DMS53 (cell line): ENCODE measurements around the gene EBF4.
"Not testable (repeated sequence)": the region's sequence is repeated elsewhere in the genome, so short reads cannot be mapped to it uniquely, and the experiment has no call there.

Experiments used
- DNase-seq: peaks from one replicate; lab custom pipeline; 2025; lab: John Stamatoyannopoulos, UW

EBF4 gene

GRCh38 chr20:2757969-2758368, 65.4 kb downstream of the EBF4 start:
- no peak for DNase-seq

DNA sequence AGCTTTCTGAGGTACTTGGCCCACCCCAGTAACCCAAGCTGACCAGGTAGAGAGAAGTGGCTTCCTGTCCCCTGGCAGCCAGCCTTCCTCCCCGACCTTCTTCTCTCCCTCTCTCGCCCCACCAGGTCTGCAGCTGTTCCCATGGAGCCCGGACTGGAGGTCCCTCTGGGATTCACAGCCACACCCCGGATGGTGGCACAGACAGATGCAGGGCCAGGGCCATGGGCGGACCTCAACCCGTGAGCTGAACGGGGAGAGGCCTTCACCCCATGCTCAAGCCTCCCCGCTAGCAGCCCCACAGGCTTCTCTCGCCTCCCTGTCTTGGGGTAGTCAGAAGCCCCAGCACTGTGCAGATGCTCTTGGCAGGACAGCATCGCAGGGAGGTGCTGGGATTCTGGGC, 66.6 kb downstream of the EBF4 start:
- no peak for DNase-seq

GRCh38 chr20:2759603-2760296, 67.2 kb downstream of the EBF4 start:
- DNase-seq, result no peak

DNA sequence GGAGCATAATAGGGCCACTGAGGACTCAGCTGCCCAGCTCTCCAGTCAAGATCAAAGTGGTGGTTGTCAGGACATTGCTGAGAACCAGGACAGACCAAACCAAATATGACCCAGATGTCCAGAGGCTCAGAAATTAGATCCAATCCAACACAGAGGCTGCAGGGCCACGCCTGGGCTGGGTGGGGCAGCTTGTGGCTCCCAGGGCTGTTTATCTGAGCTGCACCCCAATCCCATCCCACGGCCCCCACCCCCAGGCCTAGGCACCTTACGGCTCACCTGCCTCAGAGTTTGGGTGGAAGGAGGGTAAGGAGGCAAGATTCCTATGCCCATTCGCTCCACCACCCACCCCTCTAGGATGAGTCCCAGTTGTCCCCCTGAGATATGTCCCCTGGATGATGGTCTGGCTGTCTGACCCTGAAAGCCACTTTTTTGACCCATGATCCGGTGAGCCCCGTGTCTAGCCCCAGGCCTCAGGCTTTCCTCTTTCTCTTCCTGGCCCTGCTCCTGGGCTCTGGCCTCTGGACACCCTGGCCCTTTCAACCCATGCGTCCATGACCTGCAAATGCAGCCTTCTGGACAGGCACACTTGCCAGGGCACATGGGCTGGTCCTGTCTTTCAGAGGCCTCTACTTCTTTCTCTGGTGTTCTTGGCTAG, 67.8 kb downstream of the EBF4 start:
- no peak for DNase-seq

DNA sequence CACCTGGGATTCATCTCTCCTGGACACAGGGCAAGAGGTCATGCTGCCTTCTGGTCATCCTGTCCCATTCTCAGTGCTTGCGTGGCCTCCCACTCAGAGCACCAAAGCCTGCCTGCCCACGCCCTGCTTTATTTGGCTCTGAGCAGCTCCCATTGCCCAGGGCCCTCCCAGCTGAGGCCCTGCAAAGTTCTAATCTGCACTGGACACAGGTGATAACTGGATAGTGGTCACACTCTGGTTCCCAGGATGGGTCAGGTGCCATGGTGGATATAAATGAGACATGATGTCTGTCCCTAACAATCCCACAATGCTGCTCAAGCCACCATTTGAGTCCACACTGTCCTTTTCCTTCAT, 68.3 kb downstream of the EBF4 start:
- DNase-seq, result no peak

GRCh38 chr20:2761885-2762284, 69.3 kb downstream of the EBF4 start:
- no peak for DNase-seq

DNA sequence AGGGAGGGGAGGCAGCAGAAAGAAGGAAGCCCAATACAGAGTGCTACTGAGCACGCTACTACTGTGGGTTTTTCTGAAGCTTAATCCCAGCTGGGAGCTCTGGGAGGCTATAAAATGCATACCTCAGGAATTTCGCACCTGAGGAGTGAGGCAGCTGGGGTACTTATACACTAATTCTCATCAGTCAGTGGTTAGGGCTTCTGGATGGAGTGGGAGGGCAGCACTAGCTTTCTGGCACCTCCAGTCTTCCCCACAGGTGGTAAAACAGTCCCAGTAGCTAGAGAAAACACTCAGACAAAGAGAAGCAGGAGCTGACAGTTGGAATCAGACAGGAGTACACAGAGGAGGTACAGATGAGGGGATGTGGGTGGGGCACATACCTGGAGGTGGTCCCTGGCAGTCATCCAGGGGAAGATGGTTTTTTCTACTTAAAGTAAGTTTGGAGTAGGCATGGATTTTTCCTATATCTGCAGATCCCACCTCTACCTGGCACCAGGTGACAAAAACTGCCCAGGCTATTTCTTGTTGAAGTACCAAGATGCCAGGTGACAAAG, 70.1 kb downstream of the EBF4 start:
- no peak for DNase-seq

GRCh38 chr20:2763186-2763585, 70.6 kb downstream of the EBF4 start:
- no peak for DNase-seq

DNA sequence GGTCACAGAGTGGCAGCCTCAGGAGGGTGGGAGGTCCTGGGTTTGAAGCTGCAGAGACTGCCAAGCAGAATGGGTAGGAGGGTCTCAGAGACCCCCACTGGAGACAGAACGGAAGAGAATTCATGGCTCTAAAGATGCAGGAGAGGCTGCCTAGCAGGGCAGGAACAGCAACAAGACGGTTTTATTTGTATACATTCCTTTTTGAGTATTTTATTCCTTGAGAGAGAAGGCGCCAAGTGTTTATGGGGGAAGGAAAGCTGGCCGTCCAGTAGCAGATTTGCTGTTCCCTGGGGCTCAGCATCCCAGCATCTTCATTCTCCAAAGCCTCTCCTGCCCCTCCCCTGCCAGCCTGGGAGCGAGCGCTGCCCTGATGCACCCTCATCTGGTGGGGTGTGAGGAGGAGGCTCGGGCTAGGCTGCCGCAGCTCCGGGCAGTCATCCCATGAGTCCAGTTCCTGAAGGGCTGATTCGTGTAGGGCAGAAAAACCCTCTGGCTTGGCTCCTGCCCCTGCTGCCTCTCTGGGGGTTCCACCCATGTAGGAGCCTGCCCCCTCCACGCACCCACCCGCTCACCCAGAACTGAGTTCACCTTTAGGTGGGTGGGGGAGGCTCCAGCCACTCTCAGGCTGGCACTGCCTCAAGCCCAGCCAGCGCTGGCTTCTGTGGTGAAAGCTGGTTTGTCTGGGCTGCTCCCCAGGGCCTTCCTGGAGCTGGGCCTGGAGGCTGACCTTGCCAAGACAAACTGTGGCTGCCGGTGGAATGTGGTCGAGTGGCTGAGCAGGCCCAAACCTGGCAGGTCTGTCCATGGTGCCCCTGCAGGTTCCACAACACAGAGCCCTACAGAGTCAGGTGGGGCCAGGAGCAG, 75.4 kb downstream of the EBF4 start:
- no peak for DNase-seq

DNA sequence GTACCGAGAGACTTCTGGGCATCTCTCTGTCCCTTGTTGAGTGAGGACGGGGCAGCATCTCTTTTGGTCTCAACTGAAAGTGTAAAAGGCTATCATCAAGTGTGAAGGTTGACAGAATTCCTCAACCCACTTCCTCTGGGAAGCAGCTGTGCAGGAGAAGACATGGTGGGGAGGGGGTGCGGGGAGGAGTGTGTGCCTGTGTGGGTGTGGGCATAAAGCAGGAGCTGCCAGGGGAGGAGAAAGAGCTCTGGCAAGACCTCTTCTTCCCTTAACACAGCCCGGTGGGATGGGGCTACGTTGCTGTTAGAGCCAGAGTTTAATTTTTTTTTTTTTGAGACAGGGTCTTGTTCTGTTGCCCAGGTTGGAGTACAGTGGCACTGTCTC, 76.0 kb downstream of the EBF4 start:
- no peak for DNase-seq

DNA sequence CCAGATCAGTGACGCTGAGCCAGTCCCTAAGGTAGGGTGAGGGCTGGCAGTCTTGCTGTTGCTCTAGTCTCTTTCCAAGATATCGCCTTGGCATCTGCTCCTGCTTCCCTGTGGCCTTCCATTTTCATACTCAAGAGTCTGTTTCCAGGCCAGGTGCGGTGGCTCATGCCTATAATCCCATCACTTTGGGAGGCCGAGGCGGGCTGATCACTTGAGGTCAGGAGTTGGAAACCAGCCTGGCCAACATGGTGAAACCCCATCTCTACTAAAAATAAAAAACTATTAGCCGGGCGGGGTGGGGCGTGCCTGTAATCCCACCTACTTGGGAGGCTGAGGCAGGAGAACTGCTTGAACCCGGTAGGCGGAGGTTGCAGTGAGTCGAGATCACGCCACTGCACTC, 77.5 kb downstream of the EBF4 start:
- not testable (repeated sequence) for DNase-seq

GRCh38 chr20:2771631-2772080, 79.1 kb downstream of the EBF4 start:
- no peak for DNase-seq

DNA sequence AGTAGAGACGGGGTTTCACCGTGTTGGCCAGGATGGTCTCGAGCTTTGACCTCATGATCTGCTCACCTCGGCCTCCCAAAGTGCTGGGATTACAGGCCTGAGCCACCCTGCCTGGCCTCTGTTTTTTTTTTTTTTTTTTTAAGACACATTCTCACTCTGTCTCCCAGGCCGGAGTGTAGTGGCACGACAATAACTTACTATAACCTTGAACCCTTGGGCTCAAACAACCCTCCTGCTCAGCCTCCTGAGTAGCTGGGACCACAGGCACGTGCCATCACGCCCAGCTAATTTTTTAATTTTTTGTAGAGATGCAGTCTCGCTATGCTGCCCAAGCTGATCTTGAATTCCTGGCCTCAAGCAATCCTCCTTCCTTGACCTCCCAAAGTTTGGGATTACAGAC, 81.2 kb downstream of the EBF4 start:
- no peak for DNase-seq

DNA sequence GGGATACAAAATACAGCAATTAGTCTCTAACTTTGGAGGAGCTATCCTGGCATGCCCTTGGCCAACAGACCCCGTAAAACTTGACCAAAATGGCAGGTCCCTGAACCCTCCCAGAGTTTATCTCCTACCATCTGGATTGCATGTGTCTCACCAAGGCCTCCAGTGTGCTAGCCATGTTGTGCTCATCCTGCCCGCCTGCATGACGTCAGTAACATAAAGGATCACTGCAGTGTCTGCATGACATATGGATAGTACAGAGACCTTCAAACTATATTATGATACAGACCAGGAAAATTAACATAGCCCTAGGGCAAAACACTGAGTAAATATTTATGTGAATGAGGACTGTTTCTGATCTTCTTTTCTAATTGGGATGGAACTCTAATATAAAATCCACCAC, 82.6 kb downstream of the EBF4 start:
- no peak for DNase-seq

DNA sequence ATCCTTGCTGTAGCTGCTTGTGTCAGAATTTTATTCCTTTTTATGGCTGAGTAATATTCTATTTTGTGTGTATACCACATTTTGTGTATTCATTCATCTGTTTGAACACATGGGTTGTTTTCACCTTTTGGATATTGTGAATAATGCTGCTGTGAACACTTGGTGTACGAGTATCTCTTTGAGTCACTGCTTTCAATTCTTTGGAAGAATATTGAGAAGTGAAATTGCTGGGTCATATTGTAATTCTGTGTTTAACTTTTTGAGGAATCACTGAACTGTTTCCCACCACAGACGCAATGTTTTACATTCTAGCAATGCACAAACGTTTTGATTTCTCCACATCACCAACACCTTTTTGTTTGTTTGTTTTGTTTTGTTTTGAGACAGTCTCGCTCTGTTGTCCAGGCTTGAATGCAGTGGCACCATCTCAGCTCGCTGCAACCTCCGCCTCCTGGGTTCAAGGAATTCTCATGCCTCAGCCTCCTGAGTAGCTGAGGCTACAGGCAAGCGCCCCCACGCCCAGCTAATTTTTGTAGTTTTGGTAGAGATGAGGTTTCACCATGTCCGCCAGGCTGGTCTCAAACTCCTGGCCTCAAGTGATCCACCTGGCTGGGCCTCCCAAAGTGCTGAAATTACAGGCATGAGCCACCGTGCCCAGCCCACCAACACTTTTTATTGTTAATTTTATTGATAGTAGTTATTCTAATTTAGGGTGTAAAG, 86.2 kb downstream of the EBF4 start:
- no peak for DNase-seq

DNA sequence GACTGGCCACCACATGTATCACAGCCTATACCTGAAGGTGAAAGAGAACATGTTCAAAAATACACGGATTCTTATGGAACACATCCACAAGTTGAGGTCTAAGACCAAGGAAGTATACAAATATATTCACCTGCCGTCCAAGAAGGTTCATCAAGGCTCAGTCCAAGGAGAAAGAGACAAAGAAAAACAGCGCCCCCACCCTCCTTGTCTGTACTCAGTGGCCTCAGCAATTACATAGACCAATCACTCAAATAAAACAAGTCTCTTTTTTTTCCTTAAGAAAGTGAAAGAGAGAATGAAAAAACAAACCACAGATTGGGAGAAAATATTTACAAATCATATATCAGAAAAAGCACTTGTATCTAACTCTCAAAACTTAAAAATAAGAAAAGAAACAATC, 88.4 kb downstream of the EBF4 start:
- no peak for DNase-seq

DNA sequence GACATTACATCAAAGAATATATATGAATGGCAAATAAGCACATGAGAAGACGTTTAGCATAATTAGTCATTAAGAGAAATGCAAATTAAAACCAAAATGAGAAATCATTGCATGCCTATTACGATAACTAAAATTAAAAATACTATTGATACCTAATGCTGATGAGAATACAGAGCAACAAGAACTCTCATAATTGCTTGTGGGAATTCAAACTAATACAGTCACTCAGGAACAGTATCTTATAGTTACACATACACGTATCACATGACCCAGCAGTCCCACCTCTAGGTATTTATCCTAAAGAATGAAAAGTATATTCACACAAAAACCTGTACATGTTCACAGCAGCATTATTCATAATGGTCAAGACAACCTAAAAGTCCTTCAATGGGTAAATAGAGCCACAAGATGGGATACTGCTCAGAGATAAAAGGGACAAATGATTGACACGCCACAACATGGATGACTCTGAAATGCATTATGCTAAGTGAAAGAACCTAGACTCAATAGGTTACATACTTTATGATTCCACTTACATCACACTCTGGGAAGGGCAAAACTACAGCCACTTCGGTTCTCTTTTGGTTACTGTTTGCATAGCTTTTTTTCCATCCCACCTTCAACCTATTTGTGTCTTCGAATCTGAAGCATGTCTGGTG, 91.5 kb downstream of the EBF4 start:
- no peak for DNase-seq

- no peak for DNase-seq
Measured at GRCh38 chr20:2793471-2793870, 100.9 kb downstream of the EBF4 start.

DNA sequence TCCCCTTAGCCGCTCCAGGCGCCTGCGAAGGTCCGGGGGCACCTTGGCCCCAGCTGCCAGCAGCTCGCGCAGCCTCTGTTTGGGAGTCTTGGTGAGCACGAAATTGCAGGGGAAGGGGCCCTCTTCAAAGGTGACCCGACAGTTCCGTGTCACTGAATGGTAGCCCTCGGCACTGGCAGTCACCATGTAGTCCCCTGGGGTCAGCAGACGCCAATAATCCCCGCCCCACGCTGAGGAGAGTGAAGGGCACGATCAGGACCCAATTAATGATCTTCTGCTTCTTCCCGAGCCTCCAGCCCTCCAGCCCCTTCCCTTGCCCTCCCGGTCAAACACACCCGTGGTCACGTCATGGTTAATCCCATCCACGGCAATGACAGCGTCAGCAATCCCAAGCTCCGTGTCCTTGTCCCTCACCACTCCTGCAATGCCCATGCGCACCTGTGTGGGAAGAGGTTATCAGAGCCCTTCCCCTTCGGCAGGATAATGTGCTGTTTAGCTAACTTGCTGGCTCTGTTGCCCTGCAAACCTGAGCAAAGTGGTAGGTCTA, 101.7 kb downstream of the EBF4 start:
- DNase-seq, result peak; percentile 56

GRCh38 chr20:2794866-2795447, 102.4 kb downstream of the EBF4 start:
- peak; percentile 57 for DNase-seq

- peak; percentile 53 for DNase-seq
Measured at GRCh38 chr20:2795451-2795850, 102.9 kb downstream of the EBF4 start.
